Measurements from ENCODE around the gene ANKRD62.
"Not testable (repeated sequence)": the region's sequence is repeated elsewhere in the genome, so short reads cannot be mapped to it uniquely, and the experiment has no call there.

DNA sequence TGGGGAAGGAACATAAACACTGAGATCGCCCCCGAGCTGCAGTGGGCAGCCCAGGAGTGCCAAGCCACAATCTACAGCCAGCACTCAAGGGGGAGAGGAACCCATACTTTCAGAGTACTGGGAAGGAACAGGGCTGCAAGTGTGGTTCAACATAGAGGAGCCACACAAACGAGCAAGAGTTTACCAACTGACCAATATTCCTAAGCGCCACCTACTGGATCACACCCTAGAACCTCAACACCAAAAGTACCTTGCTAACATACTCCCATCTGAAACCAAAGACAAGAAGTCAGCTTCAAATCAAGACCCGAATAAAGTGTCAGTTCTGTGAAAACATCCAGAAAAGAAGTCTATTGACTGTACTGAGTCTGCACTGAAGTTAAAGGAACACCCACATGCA lies 55.8 kb downstream of the ANKRD62 start:
- TF ChIP-seq MAFK (IDR thresholded peaks at IDR 0.05; ENCODE audit: low read length); POLR2A (conservative IDR thresholded peaks at IDR 0.05); CREB5 (CRISPR knock-in tag; IDR thresholded peaks at IDR 0.05): not testable (repeated sequence)

Measured in K562 (cell line).